Stimulated activated CD8-positive, alpha-beta memory T cell treated with anti-CD3 and anti-CD28 coated beads, Interleukin-7, amount 100 ng/mL, for 1 hour (primary cell): ENCODE results near the gene CILP2.

Source experiments
- DNase-seq, 2 donors: peaks; one replicate each; pipeline ENCODE4 v3.0.0-alpha.2; 2020; ENCODE audit warnings: low read depth in 2 of 2

Gene CILP2

DNA sequence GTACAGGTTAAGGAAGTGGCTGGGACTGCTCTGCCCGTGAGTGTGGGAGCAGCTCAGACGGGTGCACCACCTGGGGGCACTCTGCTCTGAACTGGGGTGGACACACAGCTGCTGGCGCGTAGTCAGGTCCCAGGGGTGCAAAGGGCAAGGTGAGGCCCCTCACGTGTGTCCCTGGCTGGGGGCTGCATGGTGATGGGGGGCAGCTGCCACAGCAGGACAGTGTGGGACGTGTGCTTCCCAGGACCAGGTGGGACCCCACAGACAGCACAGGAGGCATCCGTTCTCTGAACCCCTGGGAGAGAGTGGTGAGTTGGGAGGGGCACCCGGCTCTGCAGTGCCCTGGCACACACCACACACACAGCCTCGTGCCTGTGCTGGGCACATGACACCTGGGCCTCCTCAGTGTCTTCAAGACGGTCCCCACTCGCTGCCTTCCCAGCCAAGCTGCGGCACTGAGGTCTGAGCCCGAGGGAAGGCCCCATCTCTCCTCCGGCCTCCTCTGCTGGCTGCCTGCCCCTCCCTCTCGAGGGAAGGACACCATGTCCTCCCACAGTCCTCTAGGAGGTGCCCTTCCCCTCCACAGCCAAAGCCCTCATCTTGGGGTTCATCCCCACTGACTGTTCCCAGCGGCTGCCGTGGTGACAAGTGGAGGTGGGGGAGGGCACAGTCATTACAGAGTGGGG lies 24.7 kb downstream of the CILP2 start:
- DNase-seq = peak in 1 of 2 donors; percentile 5

DNA sequence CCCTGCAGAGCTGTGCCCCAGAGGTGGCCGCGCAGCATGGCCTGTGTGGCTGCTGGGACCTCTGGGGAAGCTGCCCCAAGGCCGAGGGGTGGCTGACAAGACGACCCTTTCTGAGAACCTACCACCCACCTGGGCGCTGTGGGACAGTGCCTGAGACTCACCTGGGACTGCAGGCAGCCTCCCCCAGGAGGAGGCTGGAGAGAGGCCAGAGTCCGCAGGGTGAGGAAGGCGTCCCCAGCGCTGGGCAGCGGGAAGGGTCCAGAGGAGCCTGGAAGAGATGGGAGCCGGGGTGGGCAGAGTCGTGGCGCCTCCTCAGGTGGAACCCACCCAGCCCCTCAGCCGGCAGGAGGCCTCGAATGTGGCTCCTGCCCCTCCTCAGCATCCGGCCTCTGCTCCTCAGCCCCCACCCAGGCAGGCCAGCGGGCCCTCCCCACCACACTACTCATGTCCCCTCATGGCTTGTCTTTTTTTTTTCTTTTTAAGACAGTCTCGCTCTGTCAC lies 25.3 kb downstream of the CILP2 start:
- no peak for DNase-seq

DNA sequence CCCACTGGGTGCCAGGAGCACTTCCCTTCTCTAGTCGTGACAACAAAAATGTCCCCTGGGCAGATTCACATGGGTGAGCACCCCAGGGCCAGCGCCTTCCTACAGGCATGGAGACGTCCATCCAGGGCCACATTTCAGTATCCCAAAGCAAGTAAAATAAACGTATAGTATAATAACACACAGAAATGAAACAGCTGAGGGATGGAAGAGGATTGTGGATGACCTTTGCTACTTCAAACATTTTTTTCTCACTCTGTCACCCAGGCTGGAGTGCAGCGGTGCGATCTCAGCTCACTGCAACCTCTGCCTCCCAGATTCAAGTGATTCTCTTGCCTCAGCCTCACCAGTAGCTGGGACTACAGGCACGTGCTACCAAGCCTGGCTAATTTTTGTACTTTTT lies 28.2 kb downstream of the CILP2 start:
- DNase-seq = no peak

GRCh38 chr19:19567391-19567790 lies 29.3 kb downstream of the CILP2 start:
- no peak for DNase-seq

- no peak for DNase-seq
These were observed 31.0 kb downstream of the CILP2 start for GRCh38 chr19:19568802-19569756.

DNA sequence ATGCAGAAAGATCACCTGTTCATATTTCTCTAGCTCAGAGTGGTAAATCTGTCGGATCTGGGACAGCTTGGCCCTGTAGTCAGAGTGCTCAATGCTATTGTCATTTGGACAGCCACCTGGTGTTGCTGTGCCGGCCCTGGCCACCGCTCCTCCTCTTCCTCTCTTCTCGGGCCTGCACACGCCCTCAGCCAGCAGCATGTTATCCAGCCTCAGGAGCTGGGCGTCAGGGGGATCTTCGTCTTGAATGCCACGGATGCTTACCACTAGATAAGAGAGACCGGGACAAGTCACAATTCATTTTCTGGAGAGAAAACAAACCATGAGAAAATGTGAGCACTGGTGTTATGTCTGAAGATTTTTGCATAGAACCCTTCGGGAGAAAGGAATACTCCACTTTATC lies 32.5 kb downstream of the CILP2 start:
- no peak for DNase-seq

- no peak for DNase-seq
These were observed 33.2 kb downstream of the CILP2 start for GRCh38 chr19:19571071-19571786.

GRCh38 chr19:19575411-19575810 lies 37.3 kb downstream of the CILP2 start:
- DNase-seq = no peak

- no peak for DNase-seq
These were observed 40.2 kb downstream of the CILP2 start for GRCh38 chr19:19578252-19578651.

DNA sequence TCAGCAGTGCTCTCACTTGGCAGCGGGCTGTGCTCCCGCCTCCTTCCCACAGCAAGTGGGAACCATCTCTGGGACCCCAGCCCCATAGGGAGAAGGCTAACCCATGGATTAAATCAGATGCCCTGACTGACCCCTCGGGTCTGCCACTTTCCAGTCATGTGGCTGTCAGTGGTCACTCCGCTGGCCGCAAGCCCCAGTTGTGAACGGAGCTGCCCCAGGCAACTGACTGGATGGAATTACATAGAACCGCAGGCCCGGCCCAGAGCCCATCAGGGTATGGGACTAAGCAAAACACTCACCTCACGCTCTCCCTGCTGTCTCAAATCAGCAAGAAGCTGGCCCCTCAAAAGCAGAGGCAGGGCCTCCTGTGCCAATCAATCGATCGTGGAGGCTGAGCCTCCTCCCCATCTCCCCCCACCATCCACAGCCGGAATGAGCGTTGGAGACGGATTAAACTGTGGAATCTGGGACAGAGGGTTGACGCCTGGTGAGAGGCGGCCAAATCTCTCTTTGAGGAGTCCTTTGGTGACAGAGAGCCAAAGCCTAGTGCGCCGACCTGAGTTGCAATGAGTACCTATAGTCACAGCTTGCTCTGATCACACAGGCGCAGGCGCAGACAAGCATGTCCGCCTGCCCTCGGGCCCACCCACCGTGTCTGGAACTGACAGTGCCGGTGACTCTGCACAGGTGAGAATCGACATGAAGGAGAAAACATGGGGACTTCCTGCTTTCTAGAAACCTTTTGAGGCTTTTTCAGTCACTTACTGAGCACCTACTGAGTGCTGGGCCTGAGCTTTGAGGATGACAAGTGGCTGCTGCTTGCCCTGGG lies 41.7 kb downstream of the CILP2 start:
- no peak for DNase-seq

- DNase-seq = no peak
These were observed 42.4 kb downstream of the CILP2 start for GRCh38 chr19:19580418-19580817.

GRCh38 chr19:19581391-19581790 lies 43.3 kb downstream of the CILP2 start:
- DNase-seq = no peak

DNA sequence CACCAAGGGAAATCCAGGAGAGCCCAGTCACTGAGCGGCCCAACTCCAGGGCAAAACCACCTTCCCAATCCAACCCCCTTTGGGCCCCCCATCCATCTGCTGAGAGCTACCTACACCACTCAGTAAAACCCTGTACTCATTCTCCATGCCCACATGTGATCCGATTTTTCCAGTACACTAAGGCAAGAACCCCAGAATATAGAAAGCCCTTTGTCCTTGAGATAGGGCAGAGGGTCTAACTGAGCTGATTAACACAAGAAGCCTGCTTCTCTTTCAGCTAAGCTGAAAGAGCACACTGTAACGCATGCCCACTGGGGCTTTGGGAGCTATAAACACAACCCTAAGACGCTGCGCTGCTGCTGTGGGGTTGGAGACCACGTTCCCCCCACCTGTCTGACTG lies 44.4 kb downstream of the CILP2 start:
- no peak for DNase-seq

GRCh38 chr19:19584356-19584755 lies 46.3 kb downstream of the CILP2 start:
- DNase-seq = no peak

DNA sequence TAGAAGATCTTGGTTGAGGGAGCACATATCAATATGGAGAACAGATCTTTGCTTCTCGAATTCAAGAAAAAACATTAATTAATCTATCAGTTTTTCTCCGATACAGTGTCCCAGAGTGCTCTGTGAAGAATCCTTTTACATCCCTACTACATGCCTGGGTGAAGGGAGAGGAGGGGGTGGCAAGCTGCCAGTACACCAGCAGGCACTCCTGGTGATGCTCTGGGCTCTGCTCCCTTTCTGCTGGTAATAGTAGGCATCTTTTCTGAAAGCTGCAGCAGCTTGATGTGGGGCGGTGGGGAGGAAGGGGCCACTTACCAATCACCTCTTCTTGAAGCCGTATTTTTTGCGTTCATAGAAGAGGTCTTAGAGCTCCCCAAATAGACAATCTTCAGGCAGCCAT lies 49.7 kb downstream of the CILP2 start:
- no peak for DNase-seq

DNA sequence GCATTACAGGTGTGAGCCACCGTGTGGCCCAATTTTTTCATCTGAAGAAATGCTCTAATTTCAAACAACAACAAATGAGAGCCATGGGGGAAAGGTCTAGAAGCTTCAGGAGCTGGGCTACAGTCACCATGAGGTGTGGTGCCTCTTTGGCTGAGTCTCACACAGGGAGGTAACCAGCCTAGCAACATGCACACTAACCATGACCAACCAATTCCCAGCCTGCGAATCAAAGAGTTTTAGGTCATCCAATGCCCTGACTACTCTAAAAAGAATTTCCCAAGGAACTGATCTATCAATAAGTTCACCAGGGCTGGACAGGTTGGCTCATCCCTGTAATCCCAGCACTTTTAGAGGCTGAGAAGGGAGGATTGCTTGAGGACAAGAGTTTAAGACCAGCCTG lies 50.5 kb downstream of the CILP2 start:
- DNase-seq = no peak

- peak in 1 of 2 donors; percentile 25 for DNase-seq
These were observed 53.2 kb downstream of the CILP2 start for GRCh38 chr19:19591133-19591825.

GRCh38 chr19:19592690-19593089 lies 54.6 kb downstream of the CILP2 start:
- no peak for DNase-seq

- no peak for DNase-seq
These were observed 56.3 kb downstream of the CILP2 start for GRCh38 chr19:19594381-19594780.

DNA sequence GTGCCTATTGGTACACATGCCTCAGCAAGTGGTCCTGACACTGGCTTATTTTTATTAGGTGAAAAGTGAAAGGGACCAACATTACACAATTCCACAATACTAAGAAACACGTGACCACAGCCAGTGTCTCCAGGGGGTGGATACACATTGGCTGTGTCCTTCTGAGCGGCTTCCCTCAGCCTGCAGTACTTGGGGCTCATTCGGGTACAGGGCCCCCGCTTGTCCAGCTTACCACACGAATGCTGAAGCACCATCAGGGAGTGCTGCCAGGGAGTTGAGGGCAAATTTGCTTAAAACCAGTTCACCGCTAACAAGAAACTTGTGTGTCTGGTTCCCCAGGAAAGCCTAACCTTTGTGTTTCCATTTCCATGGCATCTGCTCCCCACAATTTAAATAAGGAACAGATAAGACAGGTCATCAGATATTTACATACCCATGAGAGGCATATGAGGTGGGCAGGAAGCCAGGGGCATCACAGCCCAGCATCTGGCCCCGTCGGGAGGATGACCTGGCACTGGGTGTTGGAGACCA lies 57.2 kb downstream of the CILP2 start:
- no peak for DNase-seq
